Astrocyte of the cerebellum (primary cell): Measurements from ENCODE around the gene ZDHHC14.

Experiments
- DNase-seq: peaks from one replicate; pipeline ENCODE4 v3.0.0-alpha.2; 2011; ENCODE audit warnings: low read depth
- H3K4me3 ChIP-seq: 2 replicates; pipeline ENCODE4 v1.5.1; 2011; ENCODE audit warnings: mild to moderate bottlenecking, low read depth, low read length, moderate library complexity
- CTCF ChIP-seq: IDR thresholded peaks from 2 replicates; pipeline ENCODE4 v1.5.1; 2012; ENCODE audit warnings: low read length, low read depth, moderate library complexity, mild to moderate bottlenecking; ENCODE audit errors: missing control alignments
- in situ Hi-C: cut with HindIII; loops from 2 replicates; pipeline ENCODE4 v1.10.0; 2017; ENCODE audit warnings: low sequenced_read_pairs

ZDHHC14 gene

GRCh38 chr6:157660414-157660813 lies 279.4 kb downstream of the ZDHHC14 start:
- DNase-seq = no peak
- in situ Hi-C loops = loop anchor here (5.0 kb wide), 1 partner anchor 338 kb away; the partner anchor contains the start of gene TMEM242
- no peak overlapping the region for H3K4me3 ChIP-seq
- no peak for TF ChIP-seq CTCF

- TF ChIP-seq CTCF = no peak
These were observed 280.7 kb downstream of the ZDHHC14 start for GRCh38 chr6:157661652-157662051.

GRCh38 chr6:157663261-157663660 lies 282.3 kb downstream of the ZDHHC14 start:
- H3K4me3 ChIP-seq = no peak overlapping the region
- TF ChIP-seq CTCF = no peak
- DNase-seq = no peak
- in situ Hi-C loops = loop anchor here (5.0 kb wide), 1 partner anchor 341 kb away; the partner anchor contains the start of gene TMEM242

More at GRCh38 chr6:157661652-157662051, 280.7 kb downstream of the ZDHHC14 start:
- H3K4me3 ChIP-seq = no peak overlapping the region
- in situ Hi-C loops = loop anchor here (5.0 kb wide), 1 partner anchor 339 kb away; the partner anchor contains the start of gene TMEM242
- no peak for DNase-seq

- in situ Hi-C loops = no loop called here
- DNase-seq = no peak
- TF ChIP-seq CTCF = no peak
- H3K4me3 ChIP-seq = no peak overlapping the region
These were observed 284.2 kb downstream of the ZDHHC14 start for GRCh38 chr6:157665180-157665579.

- no peak for TF ChIP-seq CTCF
- no peak overlapping the region for H3K4me3 ChIP-seq
- no peak for DNase-seq
- in situ Hi-C loops = no loop called here
These were observed 285.7 kb downstream of the ZDHHC14 start for GRCh38 chr6:157666729-157667128.

GRCh38 chr6:157667211-157668008 lies 286.4 kb downstream of the ZDHHC14 start:
- peak; percentile 54 for DNase-seq
- TF ChIP-seq CTCF = peak; percentile 94
- no peak overlapping the region for H3K4me3 ChIP-seq
- in situ Hi-C loops = no loop called here
